ENCODE data around the gene COL1A2.

COL1A2 gene

GRCh38 chr7:94439893-94440381, 45.2 kb downstream of the COL1A2 start:
- no peak for DNase-seq

GRCh38 chr7:94440451-94441039, 45.9 kb downstream of the COL1A2 start:
- no peak for DNase-seq

GRCh38 chr7:94441138-94441537, 46.4 kb downstream of the COL1A2 start:
- no peak for DNase-seq

- DNase-seq: no peak
Observed at GRCh38 chr7:94442639-94443038, 47.9 kb downstream of the COL1A2 start.

- no peak for DNase-seq
Observed at GRCh38 chr7:94444813-94445212, 50.1 kb downstream of the COL1A2 start.

- no peak for DNase-seq
Observed at GRCh38 chr7:94445696-94446194, 51.0 kb downstream of the COL1A2 start.

- no peak for DNase-seq
Observed at GRCh38 chr7:94446308-94446707, 51.6 kb downstream of the COL1A2 start.

- DNase-seq: peak; percentile 33
Observed at GRCh38 chr7:94449151-94449725, 54.5 kb downstream of the COL1A2 start.

GRCh38 chr7:94450044-94450697, 55.5 kb downstream of the COL1A2 start:
- DNase-seq: no peak

GRCh38 chr7:94451187-94451586, 56.5 kb downstream of the COL1A2 start:
- no peak for DNase-seq

- no peak for DNase-seq
Observed at GRCh38 chr7:94452239-94452638, 57.5 kb downstream of the COL1A2 start.

- peak; percentile 8 for DNase-seq
Observed at GRCh38 chr7:94453898-94454297, 59.2 kb downstream of the COL1A2 start.

- no peak for DNase-seq
Observed at GRCh38 chr7:94458041-94458440, 63.3 kb downstream of the COL1A2 start.

GRCh38 chr7:94466516-94466915, 71.8 kb downstream of the COL1A2 start:
- no peak for DNase-seq

GRCh38 chr7:94471604-94472003, 76.9 kb downstream of the COL1A2 start:
- DNase-seq: no peak

GRCh38 chr7:94472608-94473007, 77.9 kb downstream of the COL1A2 start:
- no peak for DNase-seq

GRCh38 chr7:94476251-94476840, 81.7 kb downstream of the COL1A2 start:
- DNase-seq: no peak

GRCh38 chr7:94477878-94478277, 83.2 kb downstream of the COL1A2 start:
- DNase-seq: no peak

- DNase-seq: no peak
Observed at GRCh38 chr7:94478648-94479214, 84.0 kb downstream of the COL1A2 start.

Measured in inflammatory macrophage treated with lipopolysaccharide for 4 hours (primary cell).